Astrocyte (in vitro differentiated cells and primary cell): ENCODE measurements around the gene PTGR1. TPM values are rescaled to one million over a fixed set of nuclear protein-coding genes. Genes with fewer than 3 reads are reported as not detected.

Experiments
- DNase-seq: peaks from one replicate; pipeline ENCODE4 v3.0.0-alpha.2; 2010; ENCODE audit warnings: low read depth
- FAIRE-seq: peaks from 2 replicates; lab custom pipeline; 2011; peaks lifted over from hg19 to GRCh38; lab: Jason Lieb, UNC
- H2AFZ ChIP-seq: 2 replicates; pipeline ENCODE4 v1.6.0; 2012; ENCODE audit warnings: low read depth, low read length, inconsistent platforms
- H3K27ac ChIP-seq: 2 replicates; pipeline ENCODE4 v1.5.1; 2011; ENCODE audit warnings: low read depth, low read length, inconsistent platforms
- H3K27me3 ChIP-seq: 2 replicates; pipeline ENCODE4 v1.6.0; 2011; ENCODE audit warnings: low read length, inconsistent platforms; ENCODE audit not compliant: insufficient read depth
- H3K36me3 ChIP-seq: 2 replicates; pipeline ENCODE4 v1.5.1; 2011; ENCODE audit warnings: low read length, inconsistent platforms; ENCODE audit not compliant: insufficient read depth
- H3K4me1 ChIP-seq: 2 replicates; pipeline ENCODE4 v1.5.1; 2011; ENCODE audit warnings: low read length, inconsistent platforms; ENCODE audit not compliant: insufficient read depth
- H3K4me2 ChIP-seq: 2 replicates; pipeline ENCODE4 v1.6.0; 2012; ENCODE audit warnings: low read length, inconsistent platforms
- H3K4me3 ChIP-seq: 2 replicates; pipeline ENCODE4 v1.5.1; 2011; ENCODE audit warnings: low read depth, mild to moderate bottlenecking, low read length, inconsistent platforms; ENCODE audit not compliant: insufficient read depth
- H3K79me2 ChIP-seq: 2 replicates; pipeline ENCODE4 v1.6.0; 2012; ENCODE audit warnings: mild to moderate bottlenecking, low read length, inconsistent platforms; ENCODE audit not compliant: insufficient read depth
- H3K9ac ChIP-seq: 2 replicates; pipeline ENCODE4 v1.6.0; 2012; ENCODE audit warnings: mild to moderate bottlenecking, low read length, inconsistent platforms
- H3K9me3 ChIP-seq: 2 replicates; pipeline ENCODE4 v1.5.1; 2012; ENCODE audit warnings: low read depth, mild to moderate bottlenecking, low read length, inconsistent platforms; ENCODE audit not compliant: insufficient read depth
- H4K20me1 ChIP-seq: 2 replicates; pipeline ENCODE4 v1.6.0; 2012; ENCODE audit warnings: low read length, inconsistent platforms; ENCODE audit not compliant: insufficient read depth
- H3K27ac Mint-ChIP-seq: one replicate; pipeline ENCODE4 v1.8.0; 2021; ENCODE audit warnings: mild to moderate bottlenecking, mixed read lengths; ENCODE audit not compliant: unreplicated experiment
- H3K27me3 Mint-ChIP-seq: one replicate; pipeline ENCODE4 v1.8.0; 2021; ENCODE audit warnings: low read depth, mixed read lengths; ENCODE audit not compliant: unreplicated experiment
- H3K36me3 Mint-ChIP-seq: one replicate; pipeline ENCODE4 v1.8.0; 2021; ENCODE audit warnings: low read depth, mixed read lengths; ENCODE audit not compliant: unreplicated experiment
- H3K4me1 Mint-ChIP-seq: one replicate; pipeline ENCODE4 v1.8.0; 2021; ENCODE audit warnings: low read depth, mixed read lengths; ENCODE audit not compliant: unreplicated experiment
- H3K4me3 Mint-ChIP-seq: one replicate; pipeline ENCODE4 v1.8.0; 2021; ENCODE audit warnings: mild to moderate bottlenecking, moderate library complexity, mixed read lengths; ENCODE audit not compliant: unreplicated experiment
- H3K9me3 Mint-ChIP-seq: one replicate; pipeline ENCODE4 v1.8.0; 2021; ENCODE audit warnings: mild to moderate bottlenecking, mixed read lengths; ENCODE audit not compliant: unreplicated experiment
- EZH2 ChIP-seq: IDR thresholded peaks from 2 replicates; pipeline ENCODE4 v1.6.1; 2012; ENCODE audit warnings: mild to moderate bottlenecking, low read length, inconsistent platforms; ENCODE audit not compliant: insufficient read depth
- total RNA-seq: library from RNA; stranded (reverse); gene quantifications from 2 replicates; pipeline ENCODE4 v1.2.1, GENCODE V29; 2021
- TF ChIP-seq, protein P1 (sequence below): IDR thresholded peaks from 2 replicates; pipeline ENCODE4 v1.5.1; 2011; ENCODE audit warnings: low read depth, mild to moderate bottlenecking, inconsistent platforms, low read length, moderate library complexity; ENCODE audit not compliant: insufficient read depth

PTGR1 gene
- total RNA-seq, 1 donor from 2014 or later, result 43.5 TPM

DNA sequence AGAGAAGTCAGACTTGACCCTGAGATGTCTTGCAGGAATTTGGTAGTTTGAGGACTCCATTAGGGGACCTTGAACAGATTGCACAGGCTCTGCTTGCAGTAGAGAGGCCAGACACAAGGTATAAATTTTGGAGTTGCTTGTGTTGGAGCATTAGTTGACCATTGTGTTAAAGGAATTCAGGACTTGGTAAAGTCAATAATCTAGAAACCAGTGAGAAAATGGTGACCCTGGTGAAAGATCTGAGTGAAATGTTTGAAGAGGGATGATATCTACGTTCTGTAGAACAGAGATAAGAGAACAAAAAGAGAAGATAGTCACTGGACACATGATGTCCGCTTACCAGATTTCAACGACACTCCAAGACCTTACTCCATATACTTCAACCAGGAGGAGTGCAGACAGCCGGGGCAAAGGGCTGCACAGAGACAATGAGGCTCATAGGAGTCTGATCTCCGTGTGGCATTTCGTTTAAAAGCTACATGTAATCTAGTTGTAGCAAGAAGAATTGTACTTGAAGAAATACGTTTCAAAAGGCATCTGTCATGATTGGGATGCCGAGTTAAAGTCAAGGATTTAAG, 44.8 kb upstream of the PTGR1 start:
- no peaks in the 10 kb centered on the region for H3K4me1 ChIP-seq
- Mint-ChIP-seq H3K36me3 (peaks cover 12% of the 10 kb centered on the region), H3K4me3 (no peak overlapping the region), H3K27me3 (no peaks in the 10 kb centered on the region), H3K4me1 (no peaks in the 10 kb centered on the region), H3K9me3 (no peaks in the 10 kb centered on the region), H3K27ac (no peak overlapping the region)
- no peak overlapping the region for H3K9ac ChIP-seq
- no peak overlapping the region for H3K4me3 ChIP-seq
- H4K20me1 ChIP-seq, result peaks cover 48% of the 10 kb centered on the region
- H3K79me2 ChIP-seq, result peaks cover 44% of the 10 kb centered on the region
- H3K27me3 ChIP-seq, result no peaks in the 10 kb centered on the region
- H3K9me3 ChIP-seq, result no peaks in the 10 kb centered on the region
- H3K36me3 ChIP-seq, result peaks cover 18% of the 10 kb centered on the region
- H3K4me2 ChIP-seq, result no peak overlapping the region
- TF ChIP-seq, protein P1, sequence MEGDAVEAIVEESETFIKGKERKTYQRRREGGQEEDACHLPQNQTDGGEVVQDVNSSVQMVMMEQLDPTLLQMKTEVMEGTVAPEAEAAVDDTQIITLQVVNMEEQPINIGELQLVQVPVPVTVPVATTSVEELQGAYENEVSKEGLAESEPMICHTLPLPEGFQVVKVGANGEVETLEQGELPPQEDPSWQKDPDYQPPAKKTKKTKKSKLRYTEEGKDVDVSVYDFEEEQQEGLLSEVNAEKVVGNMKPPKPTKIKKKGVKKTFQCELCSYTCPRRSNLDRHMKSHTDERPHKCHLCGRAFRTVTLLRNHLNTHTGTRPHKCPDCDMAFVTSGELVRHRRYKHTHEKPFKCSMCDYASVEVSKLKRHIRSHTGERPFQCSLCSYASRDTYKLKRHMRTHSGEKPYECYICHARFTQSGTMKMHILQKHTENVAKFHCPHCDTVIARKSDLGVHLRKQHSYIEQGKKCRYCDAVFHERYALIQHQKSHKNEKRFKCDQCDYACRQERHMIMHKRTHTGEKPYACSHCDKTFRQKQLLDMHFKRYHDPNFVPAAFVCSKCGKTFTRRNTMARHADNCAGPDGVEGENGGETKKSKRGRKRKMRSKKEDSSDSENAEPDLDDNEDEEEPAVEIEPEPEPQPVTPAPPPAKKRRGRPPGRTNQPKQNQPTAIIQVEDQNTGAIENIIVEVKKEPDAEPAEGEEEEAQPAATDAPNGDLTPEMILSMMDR, result no peak
- TF ChIP-seq EZH2, result no peak
- no peak for DNase-seq
- no peak overlapping the region for H3K27ac ChIP-seq
- H2AFZ ChIP-seq, result no peak overlapping the region
- FAIRE-seq, result no peak

DNA sequence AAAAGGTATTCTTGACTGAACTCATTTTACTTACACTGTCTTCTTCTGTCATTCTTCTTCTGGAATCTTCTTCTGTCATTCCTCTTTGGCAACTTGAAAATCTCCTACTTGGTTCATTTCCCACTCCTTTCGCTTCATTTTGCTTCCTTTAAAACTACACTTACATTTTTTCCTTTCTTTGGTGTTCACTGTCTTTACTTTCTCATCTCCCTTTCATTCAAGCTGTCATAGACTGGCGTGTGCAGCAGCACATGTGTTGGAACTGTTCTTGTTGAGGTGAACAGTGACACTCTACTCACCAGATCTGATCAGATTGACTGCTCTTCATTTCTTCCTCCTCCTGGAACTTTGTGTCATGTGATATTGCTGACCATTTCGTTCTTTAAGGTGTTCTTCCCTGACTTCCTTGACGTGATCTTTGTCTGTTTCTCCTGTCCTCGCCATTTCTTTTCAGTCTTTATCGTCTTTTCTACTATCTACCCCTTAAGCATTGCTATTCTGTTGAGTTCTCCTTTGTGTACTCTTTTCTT, 38.0 kb upstream of the PTGR1 start:
- no peaks in the 10 kb centered on the region for H3K9me3 Mint-ChIP-seq
- H3K9me3 ChIP-seq, result no peaks in the 10 kb centered on the region
- DNase-seq, result no peak
- no peak for FAIRE-seq
- TF ChIP-seq, protein P1, result no peak
- no peak for TF ChIP-seq EZH2
- peaks cover 22% of the 10 kb centered on the region for H3K4me1 Mint-ChIP-seq
- H3K36me3 ChIP-seq, result no peaks in the 10 kb centered on the region
- no peak overlapping the region for H3K4me3 ChIP-seq
- H2AFZ ChIP-seq, result no peak overlapping the region
- H4K20me1 ChIP-seq, result peaks cover 67% of the 10 kb centered on the region
- H3K36me3 Mint-ChIP-seq, result no peaks in the 10 kb centered on the region
- no peak overlapping the region for H3K4me2 ChIP-seq
- peaks cover 70% of the 10 kb centered on the region for H3K79me2 ChIP-seq
- no peaks in the 10 kb centered on the region for H3K27me3 Mint-ChIP-seq
- H3K27ac ChIP-seq, result no peak overlapping the region
- H3K4me1 ChIP-seq, result peaks cover 9% of the 10 kb centered on the region
- no peaks in the 10 kb centered on the region for H3K27me3 ChIP-seq
- no peak overlapping the region for H3K27ac Mint-ChIP-seq
- H3K4me3 Mint-ChIP-seq, result no peak overlapping the region
- H3K9ac ChIP-seq, result no peak overlapping the region

DNA sequence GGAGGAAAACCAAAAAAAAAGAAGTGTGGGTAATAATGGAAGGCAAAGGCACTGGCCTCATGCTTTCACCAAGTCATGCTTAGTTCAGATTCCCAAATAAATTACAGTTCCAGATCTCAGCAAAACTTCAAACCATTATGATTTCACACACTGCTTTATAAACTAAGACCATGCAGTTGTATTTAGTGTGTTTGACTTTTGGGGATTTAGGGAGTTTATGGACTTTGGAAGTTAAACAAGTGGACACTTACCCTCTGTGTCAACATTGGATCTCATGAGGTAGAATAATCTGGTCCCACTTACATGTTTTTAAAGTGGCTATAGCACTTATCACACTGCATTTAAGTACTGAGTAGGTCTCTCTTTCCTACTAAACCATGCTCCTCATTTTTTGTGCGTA, 35.4 kb upstream of the PTGR1 start:
- peaks cover 13% of the 10 kb centered on the region for H3K4me1 ChIP-seq
- H3K9me3 Mint-ChIP-seq, result no peaks in the 10 kb centered on the region
- H3K4me1 Mint-ChIP-seq, result peaks cover 24% of the 10 kb centered on the region
- H3K4me2 ChIP-seq, result no peak overlapping the region
- H3K27me3 ChIP-seq, result no peaks in the 10 kb centered on the region
- H4K20me1 ChIP-seq, result peaks cover 76% of the 10 kb centered on the region
- no peaks in the 10 kb centered on the region for H3K36me3 ChIP-seq
- H2AFZ ChIP-seq, result no peak overlapping the region
- H3K4me3 ChIP-seq, result no peak overlapping the region
- TF ChIP-seq EZH2, result no peak
- TF ChIP-seq, protein P1, result no peak
- no peak overlapping the region for H3K4me3 Mint-ChIP-seq
- no peaks in the 10 kb centered on the region for H3K27me3 Mint-ChIP-seq
- H3K27ac Mint-ChIP-seq, result no peak overlapping the region
- DNase-seq, result no peak
- no peak for FAIRE-seq
- H3K9me3 ChIP-seq, result no peaks in the 10 kb centered on the region
- no peak overlapping the region for H3K27ac ChIP-seq
- H3K79me2 ChIP-seq, result peaks cover 83% of the 10 kb centered on the region
- no peaks in the 10 kb centered on the region for H3K36me3 Mint-ChIP-seq
- H3K9ac ChIP-seq, result no peak overlapping the region
